Osteocyte (in vitro differentiated cells): Measurements from ENCODE around the gene TSPEAR. TPM values are rescaled to one million over a fixed set of nuclear protein-coding genes. Genes with fewer than 3 reads are reported as not detected.

Experiments used
- DNase-seq: peaks from one replicate; pipeline ENCODE4 v3.0.0; 2021; ENCODE audit warnings: mixed read lengths; ENCODE audit not compliant: unreplicated experiment; ENCODE audit errors: extremely low spot score
- H3K27ac Mint-ChIP-seq: one replicate; pipeline ENCODE4 v1.8.0; 2021; ENCODE audit warnings: mild to moderate bottlenecking, mixed read lengths; ENCODE audit not compliant: unreplicated experiment
- H3K27me3 Mint-ChIP-seq: one replicate; pipeline ENCODE4 v1.8.0; 2021; ENCODE audit warnings: mixed read lengths; ENCODE audit not compliant: unreplicated experiment
- H3K36me3 Mint-ChIP-seq: one replicate; pipeline ENCODE4 v1.8.0; 2021; ENCODE audit warnings: mixed read lengths; ENCODE audit not compliant: unreplicated experiment
- H3K4me1 Mint-ChIP-seq: one replicate; pipeline ENCODE4 v1.8.0; 2021; ENCODE audit warnings: mixed read lengths; ENCODE audit not compliant: unreplicated experiment
- H3K4me3 Mint-ChIP-seq: one replicate; pipeline ENCODE4 v1.8.0; 2021; ENCODE audit warnings: mild to moderate bottlenecking, moderate library complexity, mixed read lengths; ENCODE audit not compliant: unreplicated experiment
- H3K9me3 Mint-ChIP-seq: one replicate; pipeline ENCODE4 v1.8.0; 2021; ENCODE audit warnings: mixed read lengths; ENCODE audit not compliant: unreplicated experiment
- total RNA-seq: library from RNA; stranded (reverse); gene quantifications from 2 replicates; pipeline ENCODE4 v1.2.1, GENCODE V29; 2021
- TF ChIP-seq, protein P1 (sequence below): fragments of 200-600 bp; sonication (generic); IDR thresholded peaks from 2 replicates; pipeline ENCODE4 v1.5.0; 2021; ENCODE audit warnings: antibody characterized with exemption, mild to moderate bottlenecking, moderate library complexity

TSPEAR gene
- total RNA-seq, 1 donor from 2014 or later: not detected

DNA sequence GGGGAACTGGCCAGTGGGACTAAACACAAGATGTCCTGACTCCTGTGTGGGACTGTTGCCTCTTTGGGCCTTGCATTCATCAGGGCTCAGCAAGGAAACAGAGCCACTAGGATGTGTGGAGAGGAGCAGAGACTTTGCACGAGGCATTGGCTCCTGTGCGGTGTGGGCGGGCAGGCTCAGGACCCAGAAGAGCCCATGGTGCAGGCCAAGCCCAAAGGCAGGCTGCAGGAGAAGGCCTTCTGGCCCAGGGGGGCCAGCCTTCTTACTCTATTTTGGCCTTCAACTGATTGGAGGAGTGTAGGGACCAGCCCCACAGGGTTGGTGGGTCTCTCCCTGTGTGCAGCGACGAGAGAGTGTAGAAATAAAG, 232.6 kb downstream of the TSPEAR start:
- no peak overlapping the region for H3K4me3 Mint-ChIP-seq
- H3K9me3 Mint-ChIP-seq: no peaks in the 10 kb centered on the region
- H3K4me1 Mint-ChIP-seq: no peaks in the 10 kb centered on the region
- no peak overlapping the region for H3K27ac Mint-ChIP-seq
- DNase-seq: no peak
- no peaks in the 10 kb centered on the region for H3K36me3 Mint-ChIP-seq
- TF ChIP-seq, protein P1, sequence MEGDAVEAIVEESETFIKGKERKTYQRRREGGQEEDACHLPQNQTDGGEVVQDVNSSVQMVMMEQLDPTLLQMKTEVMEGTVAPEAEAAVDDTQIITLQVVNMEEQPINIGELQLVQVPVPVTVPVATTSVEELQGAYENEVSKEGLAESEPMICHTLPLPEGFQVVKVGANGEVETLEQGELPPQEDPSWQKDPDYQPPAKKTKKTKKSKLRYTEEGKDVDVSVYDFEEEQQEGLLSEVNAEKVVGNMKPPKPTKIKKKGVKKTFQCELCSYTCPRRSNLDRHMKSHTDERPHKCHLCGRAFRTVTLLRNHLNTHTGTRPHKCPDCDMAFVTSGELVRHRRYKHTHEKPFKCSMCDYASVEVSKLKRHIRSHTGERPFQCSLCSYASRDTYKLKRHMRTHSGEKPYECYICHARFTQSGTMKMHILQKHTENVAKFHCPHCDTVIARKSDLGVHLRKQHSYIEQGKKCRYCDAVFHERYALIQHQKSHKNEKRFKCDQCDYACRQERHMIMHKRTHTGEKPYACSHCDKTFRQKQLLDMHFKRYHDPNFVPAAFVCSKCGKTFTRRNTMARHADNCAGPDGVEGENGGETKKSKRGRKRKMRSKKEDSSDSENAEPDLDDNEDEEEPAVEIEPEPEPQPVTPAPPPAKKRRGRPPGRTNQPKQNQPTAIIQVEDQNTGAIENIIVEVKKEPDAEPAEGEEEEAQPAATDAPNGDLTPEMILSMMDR: no peak
- H3K27me3 Mint-ChIP-seq: no peaks in the 10 kb centered on the region

DNA sequence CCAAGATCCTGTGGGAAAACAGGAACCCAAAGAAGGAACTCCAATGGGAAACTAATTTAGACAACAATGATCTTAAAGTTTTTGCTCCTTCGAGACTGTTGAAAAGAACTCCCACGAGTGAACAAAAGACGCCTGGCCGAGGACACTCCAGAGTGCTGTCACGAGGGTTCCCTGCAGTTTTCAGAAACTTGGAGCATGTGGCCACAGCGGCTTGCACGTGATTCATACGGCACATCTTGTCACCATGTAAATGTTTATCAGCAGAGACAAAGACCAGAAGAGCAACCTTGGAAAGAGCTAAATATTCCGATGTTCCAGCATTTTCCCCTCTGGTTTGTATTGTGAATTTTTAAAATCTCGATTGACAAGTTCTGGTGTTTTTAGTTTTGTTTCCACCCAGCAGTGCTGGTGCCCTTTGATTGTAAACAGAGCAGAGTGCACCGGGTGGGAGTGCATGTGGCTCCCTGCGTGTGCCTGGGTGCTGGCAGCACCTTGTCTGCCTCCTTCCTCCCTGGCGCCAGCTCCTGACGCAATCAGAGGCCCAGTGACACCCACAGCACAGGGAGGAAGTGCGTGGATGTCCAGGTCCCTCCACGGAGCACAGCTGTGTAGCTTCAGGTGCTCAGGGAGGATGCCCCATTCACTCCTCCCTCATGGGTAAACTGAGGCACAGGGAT, 233.1 kb downstream of the TSPEAR start:
- Mint-ChIP-seq H3K4me1 (no peaks in the 10 kb centered on the region), H3K27me3 (no peaks in the 10 kb centered on the region), H3K4me3 (no peak overlapping the region), H3K27ac (no peak overlapping the region), H3K9me3 (no peaks in the 10 kb centered on the region), H3K36me3 (no peaks in the 10 kb centered on the region)
- TF ChIP-seq, protein P1: no peak
- DNase-seq: no peak

DNA sequence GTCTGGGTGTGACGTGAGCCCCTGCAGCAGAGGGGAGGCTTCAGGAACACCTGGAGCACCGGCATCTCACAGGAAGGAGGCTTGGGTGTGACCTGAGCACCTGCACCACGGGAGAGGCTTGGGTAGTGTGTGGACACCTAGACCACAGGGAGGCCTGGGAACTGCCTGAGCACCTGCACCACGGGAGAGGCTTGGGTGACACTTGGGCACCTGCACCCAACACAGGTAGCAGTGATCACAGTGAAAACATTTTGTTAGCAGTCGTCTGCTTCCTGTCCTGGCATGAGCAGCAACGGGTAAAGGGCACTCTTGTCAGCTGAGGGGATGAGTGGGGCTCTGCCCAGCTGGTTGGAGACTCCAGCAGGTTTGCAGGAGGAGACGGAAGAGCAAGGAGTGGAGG, 233.7 kb downstream of the TSPEAR start:
- TF ChIP-seq, protein P1: no peak
- H3K27ac Mint-ChIP-seq: no peak overlapping the region
- no peaks in the 10 kb centered on the region for H3K9me3 Mint-ChIP-seq
- no peak overlapping the region for H3K4me3 Mint-ChIP-seq
- DNase-seq: no peak
- no peaks in the 10 kb centered on the region for H3K27me3 Mint-ChIP-seq
- no peaks in the 10 kb centered on the region for H3K4me1 Mint-ChIP-seq
- H3K36me3 Mint-ChIP-seq: no peaks in the 10 kb centered on the region

DNA sequence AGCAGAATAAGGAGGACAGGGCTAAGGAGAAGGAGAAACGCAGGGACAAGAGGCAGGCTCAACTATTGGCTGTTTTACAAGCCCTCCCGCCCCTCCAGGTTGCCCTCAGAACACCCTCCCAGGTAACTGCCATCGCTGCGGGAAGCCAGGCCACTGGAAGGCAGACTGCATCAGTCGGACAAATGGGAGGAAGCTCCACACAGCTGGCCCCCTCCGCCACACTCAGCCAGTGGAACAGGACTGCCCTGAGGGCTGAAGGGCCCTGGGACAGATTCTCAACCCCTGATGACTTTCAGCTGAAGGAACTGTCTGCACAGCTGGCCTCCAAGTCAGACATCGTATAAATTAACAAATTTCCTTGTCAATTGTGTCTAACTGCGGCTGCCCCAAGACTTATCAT, 234.2 kb downstream of the TSPEAR start:
- TF ChIP-seq, protein P1: no peak
- Mint-ChIP-seq H3K36me3 (no peaks in the 10 kb centered on the region), H3K4me1 (no peaks in the 10 kb centered on the region), H3K27ac (no peak overlapping the region), H3K27me3 (peaks cover 2% of the 10 kb centered on the region), H3K9me3 (no peaks in the 10 kb centered on the region), H3K4me3 (no peak overlapping the region)
- DNase-seq: no peak

DNA sequence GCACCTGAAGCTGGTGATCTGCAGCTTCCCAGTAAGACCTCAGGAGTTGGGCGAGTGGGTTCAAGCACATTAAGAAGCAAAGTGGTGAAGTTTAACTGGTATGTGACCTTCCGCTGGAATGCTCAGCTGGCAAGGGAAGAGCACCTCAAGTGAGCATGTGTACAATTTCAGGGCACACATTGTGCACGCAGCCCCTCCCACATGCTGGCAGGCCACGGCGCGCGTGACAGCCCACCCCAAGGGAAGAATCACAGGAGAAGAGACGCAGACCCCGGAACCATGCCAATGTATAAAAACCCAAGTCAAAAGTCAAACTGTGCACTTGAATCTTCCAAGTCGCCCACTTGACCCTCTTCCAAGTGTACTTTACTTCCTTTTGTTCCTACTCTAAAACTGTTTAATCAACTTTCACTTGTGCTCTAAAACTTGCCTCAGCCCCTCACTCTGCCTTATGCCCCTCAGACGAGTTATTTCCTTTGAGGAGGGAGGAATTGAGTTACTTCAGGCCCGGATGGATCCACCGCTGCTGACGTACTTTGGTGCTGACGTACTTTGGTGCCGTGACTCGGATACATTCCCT, 236.0 kb downstream of the TSPEAR start:
- H3K27me3 Mint-ChIP-seq: peaks cover 5% of the 10 kb centered on the region
- H3K36me3 Mint-ChIP-seq: no peaks in the 10 kb centered on the region
- DNase-seq: no peak
- no peaks in the 10 kb centered on the region for H3K4me1 Mint-ChIP-seq
- H3K4me3 Mint-ChIP-seq: no peak overlapping the region
- TF ChIP-seq, protein P1: no peak
- H3K9me3 Mint-ChIP-seq: no peaks in the 10 kb centered on the region
- H3K27ac Mint-ChIP-seq: no peak overlapping the region
